Psoas muscle (tissue), 8 donors: ENCODE measurements around the gene DPP4. TPM values are rescaled to one million over a fixed set of nuclear protein-coding genes. Genes with fewer than 3 reads are reported as not detected.
"Not testable (repeated sequence)": the region's sequence is repeated elsewhere in the genome, so short reads cannot be mapped to it uniquely, and the experiment has no call there.

Source experiments
- ATAC-seq, 4 donors: fragments of 200-7000 bp; cut with Tn5 transposase; one replicate each; pipeline ENCODE4 v1.9.1; 2020; ENCODE audit warnings: moderate library complexity in 3 of 4, mild to moderate bottlenecking in 2 of 4
- DNase-seq, 2 donors: peaks; one replicate each; pipeline ENCODE4 v3.0.0-alpha.2; 2020
- H3K27ac ChIP-seq: fragments of 200-600 bp; one replicate; pipeline ENCODE4 v1.8.0; 2022
- H3K27me3 ChIP-seq, 3 donors: fragments of 200-600 bp in 1 of 3; one replicate each; pipeline versions ENCODE4 v1.6.1 to v1.8.0; 2013 to 2022; ENCODE audit warnings: low read length in 2 of 3, mild to moderate bottlenecking in 2 of 3, moderate library complexity in 1 of 3; ENCODE audit not compliant: insufficient read depth in 3 of 3
- H3K36me3 ChIP-seq, 2 donors: fragments of 200-600 bp in 1 of 2; one replicate each; pipeline versions ENCODE4 v1.6.1 to v1.8.0; 2013 to 2022; ENCODE audit warnings: low read depth in 1 of 2, mild to moderate bottlenecking in 1 of 2, moderate library complexity in 1 of 2; ENCODE audit not compliant: insufficient read depth in 1 of 2
- H3K4me1 ChIP-seq: fragments of 200-600 bp; one replicate; pipeline ENCODE4 v1.8.0; 2022
- H3K4me3 ChIP-seq: fragments of 200-600 bp; one replicate; pipeline ENCODE4 v1.8.0; 2022; ENCODE audit warnings: mild to moderate bottlenecking
- H3K9me3 ChIP-seq: fragments of 200-600 bp; one replicate; pipeline ENCODE4 v1.8.0; 2022
- CTCF ChIP-seq: fragments of 200-600 bp; IDR thresholded peaks from one replicate; pipeline ENCODE4 v1.8.0; 2022; ENCODE audit warnings: antibody characterized with exemption
- WGBS, 3 donors: extraction: QIAGEN DNeasy Blood & Tissue Kit; methylation state at CpG; one replicate each; pipeline versions ENCODE4 v1.1.6 to v1.1.7; 2013; 5-methylcytosine and 5-hydroxymethylcytosine counted together
- intact Hi-C, 2 donors: fragments of 100-400 bp; cut with DNase I; formaldehyde crosslinking; loops; one replicate each; pipeline versions ENCODE4 v1.11.0 to v1.14.2; 2022
- polyA plus RNA-seq, 3 donors: library from polyadenylated mRNA; stranded (reverse); fragments of 200-250 nt; gene quantifications; one replicate each; pipeline ENCODE4 v1.2.3, GENCODE V29; 2013
- total RNA-seq, 4 donors: library from RNA; stranded (reverse); fragmentation: NEBNext Ultra II Directional in 2 of 4; extraction: Animal tissue kit (Norgen Biotek cat#: 25700) in 2 of 4; gene quantifications; one replicate each; pipeline versions ENCODE4 v1.2.1 to v1.2.4, GENCODE V29; 2021 to 2023
- donor health status: healthy with polysubstance abuse.
- donor health status: DM: no; HTN: no; CAD: no; lungs with moderate emphysema.
- donor health status: Bipolar disorder and iron deficiency.
- donor health status: healthy.
- donor health status: DM: yes; HTN: yes; CAD: no.
- donor health status: DM: no; HTN: no; CAD: no.
- donor health status: DM: no; HTN: no; CAD: no.
- donor health status: DM: yes; HTN: yes; CAD: no.

The DPP4 gene
- total and polyA plus RNA-seq, 7 donors: 0.25 to 3.1 (median 0.80) TPM

DNA sequence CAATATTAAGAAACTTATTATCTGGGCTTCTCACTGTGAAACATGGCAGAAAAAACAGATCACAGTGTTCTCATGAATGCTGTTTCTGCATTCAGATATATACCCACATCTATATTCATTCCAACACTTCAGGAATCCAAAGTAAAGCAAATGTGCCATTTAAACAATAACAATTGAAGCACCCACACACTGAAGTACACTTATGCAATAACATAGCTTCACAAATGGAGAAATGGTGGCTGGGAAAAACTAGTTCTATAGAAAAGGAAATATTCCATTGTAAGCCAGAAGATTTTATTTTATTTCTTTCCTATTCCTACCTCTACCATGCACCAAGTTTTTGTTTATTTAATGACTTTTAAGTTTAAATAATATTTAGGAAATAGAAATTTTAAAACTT lies 111.9 kb downstream of the DPP4 start:
- no peaks in the 10 kb centered on the region for H3K9me3 ChIP-seq
- intact Hi-C loops: no loop called here
- H3K27ac ChIP-seq: no peak overlapping the region
- H3K4me1 ChIP-seq: no peaks in the 10 kb centered on the region
- no peak for ATAC-seq
- DNase-seq: no peak
- H3K36me3 ChIP-seq: no peaks in the 10 kb centered on the region
- H3K27me3 ChIP-seq: no peaks in the 10 kb centered on the region
- H3K4me3 ChIP-seq: no peak overlapping the region
- no peak for TF ChIP-seq CTCF

GRCh38 chr2:161961061-161961460 lies 113.0 kb downstream of the DPP4 start:
- ATAC-seq (no peak), DNase-seq (no peak)
- Histone ChIP-seq H3K27me3 (no peaks in the 10 kb centered on the region), H3K9me3 (no peaks in the 10 kb centered on the region), H3K4me3 (no peak overlapping the region), H3K36me3 (no peaks in the 10 kb centered on the region), H3K4me1 (no peaks in the 10 kb centered on the region), H3K27ac (no peak overlapping the region)
- WGBS, 3 donors: 75 to 89% (median 84%) methylated on average over 2 of the region's 2 CpGs
- intact Hi-C loops: no loop called here
- no peak for TF ChIP-seq CTCF

GRCh38 chr2:161956738-161957137 lies 117.3 kb downstream of the DPP4 start:
- Histone ChIP-seq H3K4me1 (no peaks in the 10 kb centered on the region), H3K27ac (no peak overlapping the region), H3K9me3 (no peaks in the 10 kb centered on the region), H3K4me3 (no peak overlapping the region), H3K36me3 (no peaks in the 10 kb centered on the region), H3K27me3 (no peaks in the 10 kb centered on the region)
- ATAC-seq (no peak), DNase-seq (no peak)
- intact Hi-C loops: no loop called here
- TF ChIP-seq CTCF: no peak
- WGBS, 3 donors: 64 to 76% (median 73%) methylated on average over 3 of the region's 3 CpGs

DNA sequence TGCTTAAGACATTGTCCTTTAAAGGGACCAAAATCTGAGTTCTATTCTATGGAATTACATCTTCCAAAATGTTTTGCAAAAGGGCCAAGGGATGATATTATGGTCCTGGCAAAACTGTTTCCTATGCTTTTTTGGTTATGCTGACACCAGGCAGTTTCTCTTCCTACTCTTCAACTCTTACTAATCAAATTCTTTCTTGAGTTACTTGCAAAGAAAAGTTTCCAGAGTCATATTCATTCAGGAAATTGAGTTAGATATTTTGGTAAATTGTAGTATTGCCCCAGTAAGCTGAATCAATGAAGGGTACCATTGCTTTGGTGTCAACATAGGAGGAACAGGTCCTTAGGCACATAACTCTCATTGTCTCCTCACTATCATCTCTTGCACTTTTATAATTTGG lies 118.8 kb downstream of the DPP4 start:
- intact Hi-C loops: no loop called here
- ATAC-seq: no peak
- Histone ChIP-seq H3K4me3 (no peak overlapping the region), H3K27me3 (no peaks in the 10 kb centered on the region), H3K9me3 (no peaks in the 10 kb centered on the region), H3K27ac (no peak overlapping the region), H3K36me3 (no peaks in the 10 kb centered on the region), H3K4me1 (no peaks in the 10 kb centered on the region)
- TF ChIP-seq CTCF: no peak
- DNase-seq: no peak

GRCh38 chr2:161954103-161954502 lies 119.9 kb downstream of the DPP4 start:
- intact Hi-C loops: no loop called here
- Histone ChIP-seq H3K27ac (no peak overlapping the region), H3K9me3 (no peaks in the 10 kb centered on the region), H3K36me3 (no peaks in the 10 kb centered on the region), H3K4me3 (no peak overlapping the region), H3K4me1 (no peaks in the 10 kb centered on the region), H3K27me3 (no peaks in the 10 kb centered on the region)
- DNase-seq (no peak), ATAC-seq (no peak)
- TF ChIP-seq CTCF: no peak

DNA sequence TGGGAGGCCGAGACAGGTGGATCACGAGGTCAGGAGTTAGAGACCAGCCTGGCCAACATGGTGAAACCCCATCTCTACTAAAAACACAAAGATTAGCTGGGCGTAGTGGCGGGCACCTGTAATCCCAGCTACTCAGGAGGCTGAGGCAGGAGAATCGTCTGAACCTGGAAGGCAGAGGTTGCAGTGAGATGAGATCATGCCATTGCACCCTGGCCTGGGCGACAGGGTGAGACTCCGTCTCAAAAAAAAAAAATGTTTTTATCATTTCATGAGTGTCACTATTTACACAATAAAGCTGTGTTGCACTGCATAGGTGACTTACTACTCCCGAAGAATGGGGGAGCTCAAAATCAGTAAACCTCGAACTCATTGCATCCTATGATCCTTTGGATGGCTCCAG lies 120.6 kb downstream of the DPP4 start:
- H3K27me3 ChIP-seq, H3K4me3 ChIP-seq, H3K27ac ChIP-seq, H3K36me3 ChIP-seq, intact Hi-C loops, H3K4me1 ChIP-seq, DNase-seq, H3K9me3 ChIP-seq, ATAC-seq: not testable (repeated sequence)
- WGBS, 3 donors: 87 to 93% (median 92%) methylated on average over 8 to 9 of the region's 9 CpGs
